ENCODE measurements around the gene PLCH1. TPM values are rescaled to one million over a fixed set of nuclear protein-coding genes. Genes with fewer than 3 reads are reported as not detected.

Gene PLCH1
- total RNA-seq, 4 donors from 2014 or later = 0.19 to 2.1 (median 0.28) TPM

DNA sequence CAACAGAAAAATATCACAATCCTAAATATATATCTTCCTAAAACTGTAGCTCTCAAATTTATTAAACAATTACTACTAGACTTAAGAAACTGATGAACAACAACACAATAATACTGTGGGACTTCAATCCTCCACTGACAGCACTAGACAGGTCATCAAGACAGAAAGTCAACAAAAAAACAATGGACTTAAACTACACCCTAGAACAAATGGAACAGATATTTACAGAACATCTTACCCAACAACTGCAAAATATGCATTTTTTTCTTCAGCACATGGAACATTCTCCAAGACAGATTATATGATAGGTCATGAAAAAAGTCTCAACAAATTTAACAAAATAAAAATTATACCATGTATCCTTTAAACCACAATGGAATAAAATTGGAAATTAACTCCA, 133.4 kb downstream of the PLCH1 start:
- H3K27ac ChIP-seq = no peak overlapping the region
- no peak for DNase-seq
- intact Hi-C loops (cut with DNase I) = no loop called here
- no peaks in the 10 kb centered on the region for H3K27me3 ChIP-seq
- H3K4me3 ChIP-seq = no peak overlapping the region
- TF ChIP-seq POLR2A (IDR thresholded peaks at IDR 0.05) = no peak
- TF ChIP-seq, protein P1, sequence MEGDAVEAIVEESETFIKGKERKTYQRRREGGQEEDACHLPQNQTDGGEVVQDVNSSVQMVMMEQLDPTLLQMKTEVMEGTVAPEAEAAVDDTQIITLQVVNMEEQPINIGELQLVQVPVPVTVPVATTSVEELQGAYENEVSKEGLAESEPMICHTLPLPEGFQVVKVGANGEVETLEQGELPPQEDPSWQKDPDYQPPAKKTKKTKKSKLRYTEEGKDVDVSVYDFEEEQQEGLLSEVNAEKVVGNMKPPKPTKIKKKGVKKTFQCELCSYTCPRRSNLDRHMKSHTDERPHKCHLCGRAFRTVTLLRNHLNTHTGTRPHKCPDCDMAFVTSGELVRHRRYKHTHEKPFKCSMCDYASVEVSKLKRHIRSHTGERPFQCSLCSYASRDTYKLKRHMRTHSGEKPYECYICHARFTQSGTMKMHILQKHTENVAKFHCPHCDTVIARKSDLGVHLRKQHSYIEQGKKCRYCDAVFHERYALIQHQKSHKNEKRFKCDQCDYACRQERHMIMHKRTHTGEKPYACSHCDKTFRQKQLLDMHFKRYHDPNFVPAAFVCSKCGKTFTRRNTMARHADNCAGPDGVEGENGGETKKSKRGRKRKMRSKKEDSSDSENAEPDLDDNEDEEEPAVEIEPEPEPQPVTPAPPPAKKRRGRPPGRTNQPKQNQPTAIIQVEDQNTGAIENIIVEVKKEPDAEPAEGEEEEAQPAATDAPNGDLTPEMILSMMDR (IDR thresholded peaks at IDR 0.05) = no peak
- no peaks in the 10 kb centered on the region for H3K4me1 ChIP-seq
- peaks cover 0 to 4% (median 0%) of the 10 kb centered on the region in 3 donors for H3K9me3 ChIP-seq
- no peaks in the 10 kb centered on the region for H3K36me3 ChIP-seq

DNA sequence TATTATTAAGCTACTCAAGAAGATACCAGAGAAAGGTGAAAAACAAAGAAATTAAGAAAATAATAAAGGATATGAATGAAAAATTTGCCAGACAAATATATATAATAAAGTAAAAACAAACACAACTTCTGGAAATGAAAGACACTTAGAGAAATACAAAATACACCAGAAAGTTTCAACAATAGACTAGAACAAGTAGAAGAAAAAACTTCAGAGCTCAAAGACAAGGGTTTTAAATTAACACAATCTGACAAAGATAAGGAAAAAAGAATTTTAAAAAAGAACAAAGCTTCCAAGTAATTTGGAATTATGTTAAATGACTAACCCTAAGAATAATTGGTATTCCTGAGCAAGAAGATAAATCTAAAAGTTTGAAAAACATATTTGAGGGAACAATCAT, 135.3 kb downstream of the PLCH1 start:
- Histone ChIP-seq H3K4me1 (no peaks in the 10 kb centered on the region), H3K27ac (no peak overlapping the region), H3K36me3 (no peaks in the 10 kb centered on the region), H3K9me3 (peaks cover 0 to 4% (median 0%) of the 10 kb centered on the region in 3 donors), H3K4me3 (no peak overlapping the region), H3K27me3 (no peaks in the 10 kb centered on the region)
- intact Hi-C loops (cut with DNase I) = no loop called here
- no peak for DNase-seq
- TF ChIP-seq POLR2A (IDR thresholded peaks at IDR 0.05) = no peak
- TF ChIP-seq, protein P1 (IDR thresholded peaks at IDR 0.05) = no peak

DNA sequence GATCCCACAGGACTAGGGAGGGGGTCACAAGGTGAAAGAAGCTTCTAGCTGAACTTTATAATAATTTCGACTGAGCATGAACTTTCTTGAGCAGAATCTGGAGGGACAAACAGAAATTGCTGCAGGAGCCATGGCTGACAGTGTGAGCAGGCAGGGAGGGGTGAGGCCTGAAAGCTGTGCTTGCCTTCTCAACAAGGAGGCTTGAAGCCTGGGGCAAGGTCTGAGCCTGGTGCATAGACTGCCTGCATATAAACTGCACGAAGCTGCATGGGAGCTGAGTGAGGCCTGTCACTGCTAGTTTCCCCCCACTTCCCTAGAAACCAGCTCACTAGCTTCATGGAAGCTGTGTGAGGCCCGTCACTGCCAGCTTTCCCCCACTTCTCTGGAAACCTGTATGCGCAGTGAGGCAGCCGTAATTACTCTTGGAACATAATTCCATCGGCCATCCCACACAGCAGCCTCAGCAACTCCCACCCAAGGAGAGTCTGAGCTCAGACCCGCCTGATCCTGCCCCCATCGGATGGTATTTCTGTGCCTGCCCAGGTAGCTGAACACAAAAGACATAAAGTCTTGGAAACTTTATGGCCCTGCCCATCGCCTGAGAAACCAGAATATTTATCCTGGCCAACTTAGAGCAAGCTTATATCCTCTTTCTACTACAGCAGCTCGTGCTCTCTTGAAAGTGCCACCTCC, 136.5 kb downstream of the PLCH1 start:
- 78 to 91% methylated on average over 4 to 7 of the region's 10 CpGs for WGBS, 2 donors
- no peak for TF ChIP-seq POLR2A (IDR thresholded peaks at IDR 0.05)
- TF ChIP-seq, protein P1 (IDR thresholded peaks at IDR 0.05) = no peak
- H3K9me3 ChIP-seq = peaks cover 0 to 4% (median 0%) of the 10 kb centered on the region in 3 donors
- no peak overlapping the region for H3K4me3 ChIP-seq
- no peaks in the 10 kb centered on the region for H3K27me3 ChIP-seq
- no peaks in the 10 kb centered on the region for H3K4me1 ChIP-seq
- intact Hi-C loops (cut with DNase I) = no loop called here
- no peak overlapping the region for H3K27ac ChIP-seq
- no peaks in the 10 kb centered on the region for H3K36me3 ChIP-seq
- DNase-seq = no peak

DNA sequence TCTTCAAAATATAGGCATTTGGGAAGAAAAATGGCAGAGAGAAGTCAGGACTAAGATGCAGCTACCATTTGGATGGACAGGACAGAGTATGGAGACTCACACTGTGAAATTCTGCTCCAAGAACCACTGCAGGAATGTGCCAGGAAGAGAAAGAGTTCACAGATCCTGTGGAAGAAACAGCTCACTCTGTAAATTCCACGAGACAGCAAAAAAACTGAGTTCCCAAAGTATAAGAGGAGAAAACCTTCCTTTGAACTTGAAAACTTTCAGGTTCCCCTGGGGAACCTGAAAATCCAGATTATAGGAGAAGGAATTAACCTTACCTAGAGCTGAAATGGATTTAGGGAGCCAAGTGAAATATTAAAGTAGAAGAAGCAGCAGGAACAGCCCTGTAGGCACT, 137.1 kb downstream of the PLCH1 start:
- no peaks in the 10 kb centered on the region for H3K36me3 ChIP-seq
- H3K27ac ChIP-seq = no peak overlapping the region
- H3K4me1 ChIP-seq = no peaks in the 10 kb centered on the region
- TF ChIP-seq, protein P1 (IDR thresholded peaks at IDR 0.05) = no peak
- TF ChIP-seq POLR2A (IDR thresholded peaks at IDR 0.05) = no peak
- intact Hi-C loops (cut with DNase I) = no loop called here
- peaks cover 0 to 4% (median 0%) of the 10 kb centered on the region in 3 donors for H3K9me3 ChIP-seq
- 38 to 71% methylated on average over 1 of the region's 1 CpG for WGBS, 2 donors
- H3K27me3 ChIP-seq = no peaks in the 10 kb centered on the region
- DNase-seq = no peak
- no peak overlapping the region for H3K4me3 ChIP-seq

DNA sequence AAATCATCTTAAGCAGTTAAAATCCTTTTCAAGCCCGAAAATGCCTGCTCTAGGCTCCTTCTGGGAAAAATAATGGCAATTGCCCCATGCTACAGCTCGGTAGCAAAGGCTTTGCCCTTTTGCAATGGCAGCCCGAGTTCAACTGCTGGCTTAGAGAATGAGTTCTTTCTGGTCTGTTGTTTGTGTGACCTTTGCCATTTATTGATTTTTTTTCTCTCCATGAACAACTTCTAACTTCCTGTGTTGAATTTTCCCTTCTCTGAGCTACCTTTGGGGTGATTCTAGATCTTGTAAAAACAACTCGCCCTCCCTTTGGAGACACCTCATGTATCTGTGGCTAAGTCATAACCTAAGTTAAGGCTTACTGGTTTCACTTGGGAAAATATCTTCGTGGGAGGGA, 139.3 kb downstream of the PLCH1 start:
- no peak for DNase-seq
- H3K9me3 ChIP-seq = peaks cover 0 to 4% (median 0%) of the 10 kb centered on the region in 3 donors
- 43 to 56% methylated on average over 5 of the region's 5 CpGs for WGBS, 2 donors
- H3K27me3 ChIP-seq = no peaks in the 10 kb centered on the region
- no peak overlapping the region for H3K4me3 ChIP-seq
- no peaks in the 10 kb centered on the region for H3K4me1 ChIP-seq
- no peaks in the 10 kb centered on the region for H3K36me3 ChIP-seq
- no peak overlapping the region for H3K27ac ChIP-seq
- TF ChIP-seq POLR2A (IDR thresholded peaks at IDR 0.05) = no peak
- TF ChIP-seq, protein P1 (IDR thresholded peaks at IDR 0.05) = no peak
- intact Hi-C loops (cut with DNase I) = no loop called here
